ENCODE results near the gene C7orf57. TPM values are rescaled to one million over a fixed set of nuclear protein-coding genes. Genes with fewer than 3 reads are reported as not detected.

C7orf57 gene
- total and polyA plus RNA-seq, 2 donors (not counting 3 experiments of a cell fraction or from before 2014, with no cell fraction given): not detected

GRCh38 chr7:48045195-48045765 is 9.9 kb downstream of the C7orf57 start:
- DNase-seq (ENCODE audit: low read depth, low spot score) (no peak), FAIRE-seq (no peak)
- Histone ChIP-seq H3K4me1 (ENCODE audit: control insufficient read depth, extremely low read depth, insufficient read depth, low read length) (peaks cover 19% of the 10 kb centered on the region), H2AFZ (ENCODE audit: low read depth, low read length) (no peak overlapping the region), H3K36me3 (ENCODE audit: control insufficient read depth in 2 of 2, extremely low read depth in 1 of 2, insufficient read depth in 2 of 2, low read length in 2 of 2) (no peaks in the 10 kb centered on the region), H3K4me3 (replicated peaks in 1 of 3; ENCODE audit: insufficient read depth in 1 of 3, low read depth in 1 of 3, low read length in 3 of 3) (no peak overlapping the region), H3K27me3 (ENCODE audit: control insufficient read depth in 2 of 2, insufficient read depth in 2 of 2, low read length in 2 of 2) (peaks cover 3% of the 10 kb centered on the region in 2 experiments), H3K9me3 (replicated peaks; ENCODE audit: control insufficient read depth, insufficient read depth, low read length) (no peaks in the 10 kb centered on the region), H3K79me2 (ENCODE audit: control insufficient read depth, insufficient read depth, low read length) (no peaks in the 10 kb centered on the region), H4K20me1 (replicated peaks; ENCODE audit: control insufficient read depth, extremely low read depth, insufficient read depth, low read length) (no peaks in the 10 kb centered on the region), H3K4me2 (ENCODE audit: insufficient read depth, low read length) (no peak overlapping the region), H3K9ac (replicated peaks; ENCODE audit: extremely low read depth, insufficient read depth, low read length) (no peak overlapping the region), H3K9me1 (replicated peaks; ENCODE audit: control insufficient read depth, extremely low read depth, insufficient read depth, low read length) (no peaks in the 10 kb centered on the region), H3K27ac (ENCODE audit: insufficient read depth, low read depth, low read length) (no peak overlapping the region)
- CTCF ChIA-PET: interaction anchor here (1.5 kb wide), 2 partner anchors 8 to 10 kb away, joined by 3 to 4 read pairs; partner anchors contain the start of gene C7orf57
- POLR2A ChIA-PET: no interaction called here
- intact Hi-C loops (cut with micrococcal nuclease): no loop called here
- no peak for TF ChIP-seq MYC (IDR thresholded peaks at IDR 0.05; ENCODE audit: low read depth, low read length)
- TF ChIP-seq POLR2A (IDR thresholded peaks at IDR 0.05; ENCODE audit: low read depth, low read length): no peak
- TF ChIP-seq JUN (IDR thresholded peaks at IDR 0.05; ENCODE audit: borderline replicate concordance, insufficient read depth, insufficient read length, low read depth): no peak
- TF ChIP-seq MAX (IDR thresholded peaks at IDR 0.05; ENCODE audit: insufficient read depth, insufficient read length): no peak
- TF ChIP-seq GATA2 (IDR thresholded peaks at IDR 0.05; ENCODE audit: insufficient read depth, insufficient read length, low read depth, low read length): no peak
- TF ChIP-seq POLR2AphosphoS5 (IDR thresholded peaks at IDR 0.05; ENCODE audit: insufficient read depth, low read depth, low read length): no peak
- no peak for TF ChIP-seq CTCF (IDR thresholded peaks at IDR 0.05; ENCODE audit: extremely low read depth in 1 of 2, insufficient read depth in 1 of 2, low read depth in 1 of 2, low read length in 2 of 2)
- TF ChIP-seq EZH2 (IDR thresholded peaks at IDR 0.05; ENCODE audit: borderline replicate concordance, low read depth, low read length, severe bottlenecking): no peak
- TF ChIP-seq FOS (IDR thresholded peaks at IDR 0.05; ENCODE audit: borderline replicate concordance, insufficient read depth, low read length): no peak
- BruUV-seq (replicated peaks): no TSS peak
- dilution Hi-C loops (cut with MboI; ENCODE audit: extremely low pct_ligation_motif_present, low sequenced_read_pairs): no loop called here
